ENCODE results near the gene CLCN4.

CLCN4 gene

GRCh38 chrX:10156199-10157031 is at the start of gene CLCN4:
Gene CLCN4 (plus strand): TSS chrX:10156975. CDS start chrX:10185033, 28,058 bp downstream.
- DNase-seq, result no peak

- DNase-seq, result no peak
Measured at GRCh38 chrX:10107483-10107882, 49.3 kb upstream of the CLCN4 start.

GRCh38 chrX:10108288-10108687 is 48.5 kb upstream of the CLCN4 start:
- no peak for DNase-seq

- no peak for DNase-seq
Measured at GRCh38 chrX:10109695-10110094, 47.1 kb upstream of the CLCN4 start.

GRCh38 chrX:10110316-10110935 is 46.3 kb upstream of the CLCN4 start:
- DNase-seq, result no peak

- no peak for DNase-seq
Measured at GRCh38 chrX:10110984-10111363, 45.8 kb upstream of the CLCN4 start.

GRCh38 chrX:10111364-10112148 is 45.2 kb upstream of the CLCN4 start:
- DNase-seq, result no peak

- DNase-seq, result no peak
Measured at GRCh38 chrX:10112510-10112909, 44.3 kb upstream of the CLCN4 start.

GRCh38 chrX:10115082-10115481 is 41.7 kb upstream of the CLCN4 start:
- no peak for DNase-seq

GRCh38 chrX:10117301-10117700 is 39.5 kb upstream of the CLCN4 start:
- DNase-seq, result no peak

GRCh38 chrX:10117864-10118377 is 38.9 kb upstream of the CLCN4 start:
- no peak for DNase-seq

- DNase-seq, result no peak
Measured at GRCh38 chrX:10118530-10118929, 38.2 kb upstream of the CLCN4 start.

GRCh38 chrX:10119399-10119990 is 37.3 kb upstream of the CLCN4 start:
- DNase-seq, result no peak

GRCh38 chrX:10120331-10120730 is 36.4 kb upstream of the CLCN4 start:
- no peak for DNase-seq

GRCh38 chrX:10120828-10121227 is 35.9 kb upstream of the CLCN4 start:
- no peak for DNase-seq

- no peak for DNase-seq
Measured at GRCh38 chrX:10121787-10122186, 35.0 kb upstream of the CLCN4 start.

- DNase-seq, result no peak
Measured at GRCh38 chrX:10124506-10125247, 32.1 kb upstream of the CLCN4 start.

GRCh38 chrX:10125248-10125615 is 31.5 kb upstream of the CLCN4 start:
- DNase-seq, result no peak

GRCh38 chrX:10126044-10126443 is 30.7 kb upstream of the CLCN4 start:
- DNase-seq, result no peak

- no peak for DNase-seq
Measured at GRCh38 chrX:10126834-10127233, 29.9 kb upstream of the CLCN4 start.

- no peak for DNase-seq
Measured at GRCh38 chrX:10128386-10128785, 28.4 kb upstream of the CLCN4 start.

- DNase-seq, result no peak
Measured at GRCh38 chrX:10129229-10129628, 27.5 kb upstream of the CLCN4 start.
